T1000 (cell line): ENCODE measurements around the gene LRP1B.
A peak's percentile ranks its signal among the peaks of the same experiment; 100 is the strongest.

ENCODE experiments used
- DNase-seq: peaks from one replicate; lab custom pipeline; 2025; ENCODE audit warnings: mixed read lengths; lab: John Stamatoyannopoulos, UW

Gene LRP1B

DNA sequence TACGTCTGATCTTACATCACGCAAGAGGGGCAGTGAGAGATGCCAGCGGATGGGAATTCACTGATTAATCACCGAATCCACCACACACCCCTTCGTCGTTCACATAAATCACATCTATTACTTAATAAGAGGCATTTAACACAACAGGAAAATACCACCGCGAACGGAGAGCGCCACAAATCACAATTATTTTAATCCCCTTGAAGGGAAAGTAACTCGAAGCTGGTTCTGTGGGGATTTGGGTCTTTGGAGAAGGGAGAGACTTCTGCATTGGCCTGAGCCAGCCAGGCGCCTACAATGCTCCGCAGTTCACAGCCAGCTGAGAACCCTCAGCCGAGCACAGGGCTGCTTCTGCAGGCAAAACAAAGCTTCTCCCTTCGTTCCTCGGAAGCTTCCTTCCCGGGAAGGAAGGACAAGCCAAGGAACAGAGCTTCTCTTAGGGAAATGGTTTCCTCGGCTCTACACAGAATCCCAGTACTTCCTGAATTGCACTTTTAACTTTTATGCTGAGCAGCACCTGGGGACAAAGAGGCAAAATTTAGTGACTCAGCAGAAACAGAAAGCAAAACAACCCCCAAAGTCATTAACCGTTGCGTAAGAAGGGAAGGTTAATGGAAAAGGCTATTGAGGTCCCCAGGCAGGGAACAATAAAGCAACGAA lies at the start of gene LRP1B:
LRP1B (minus strand) TSS at position 7 of the 660 bp plus-strand sequence. CDS start 287 bp downstream, outside the sequence.
- peak; percentile 23 for DNase-seq

DNA sequence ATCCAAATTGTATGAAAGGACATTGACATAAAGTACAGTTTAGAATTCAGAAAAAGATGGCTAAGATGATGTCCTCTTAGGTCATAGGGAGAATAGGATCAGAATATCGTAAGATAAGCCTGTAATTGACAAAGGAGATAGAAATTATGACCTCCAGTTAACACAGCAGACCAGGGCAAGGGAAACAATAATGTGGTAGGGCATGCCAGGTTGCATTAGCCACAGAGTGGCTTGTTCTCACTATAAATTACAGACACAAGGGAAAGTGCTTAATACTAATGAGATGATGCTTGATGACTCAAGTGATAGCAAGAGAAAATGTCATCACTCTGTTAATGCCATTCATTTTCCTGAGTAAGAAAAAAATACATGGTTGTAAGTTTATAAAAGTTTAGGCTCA lies 48.9 kb upstream of the LRP1B start:
- DNase-seq = no peak

DNA sequence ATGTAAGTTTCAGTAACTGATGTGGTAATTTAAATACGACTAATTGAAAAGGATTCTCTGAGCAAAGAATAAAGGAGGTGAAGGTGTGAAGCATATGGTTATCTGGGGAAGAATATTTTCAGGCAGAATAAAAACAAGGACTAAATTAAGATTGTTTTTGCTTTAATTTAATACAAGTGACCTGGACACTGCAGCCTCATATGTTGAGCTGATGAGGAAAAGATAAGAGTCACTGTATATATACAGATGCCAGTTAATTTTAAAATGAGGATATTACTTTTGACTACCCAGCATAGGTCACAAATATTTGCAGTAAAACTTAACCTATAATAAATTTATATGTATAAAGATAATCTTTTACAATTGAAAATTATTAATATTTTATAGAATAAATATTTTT lies 47.8 kb upstream of the LRP1B start:
- no peak for DNase-seq

DNA sequence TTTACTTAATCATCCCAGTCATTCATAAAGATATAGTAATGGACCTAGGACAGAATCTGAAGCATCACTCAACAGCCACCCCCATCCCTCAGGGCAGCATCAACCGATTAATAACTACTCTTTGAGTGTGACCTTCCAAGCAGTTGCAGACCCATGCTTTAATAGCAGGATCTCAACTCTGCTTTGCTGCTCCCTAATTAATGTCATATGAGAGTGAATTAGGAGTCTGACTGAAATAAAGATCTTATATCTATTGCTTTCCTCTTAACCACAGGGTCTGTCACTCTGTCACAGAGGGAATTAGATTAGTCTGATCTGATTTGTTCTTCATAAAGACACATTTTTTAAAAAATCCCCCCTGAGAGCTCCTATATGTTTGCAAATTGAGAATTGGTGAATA lies 46.1 kb upstream of the LRP1B start:
- no peak for DNase-seq

DNA sequence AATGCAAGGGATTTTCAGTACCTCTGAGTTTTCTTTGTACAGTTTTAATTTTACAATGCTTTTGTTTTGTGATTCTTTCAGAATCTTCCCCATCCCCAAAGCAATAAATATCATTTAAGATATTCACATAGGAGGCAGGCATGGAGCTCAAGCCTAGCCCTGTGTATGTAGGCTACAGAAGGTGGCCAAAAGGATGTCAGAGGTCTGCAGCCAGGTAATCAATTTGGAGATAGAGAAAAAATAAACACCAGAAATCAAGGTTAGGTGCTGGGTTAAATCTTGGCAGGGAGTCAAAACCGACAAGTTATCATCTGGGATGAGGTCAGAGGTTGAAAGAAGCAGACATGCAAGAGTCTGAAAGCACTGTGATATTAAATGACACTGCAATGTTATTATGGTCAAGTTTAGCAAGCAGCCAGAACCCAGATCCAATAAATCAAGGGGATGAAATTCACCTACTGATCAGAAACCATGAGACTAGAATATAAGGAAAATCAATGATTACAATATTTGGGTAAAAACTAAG lies 45.1 kb upstream of the LRP1B start:
- DNase-seq = no peak

DNA sequence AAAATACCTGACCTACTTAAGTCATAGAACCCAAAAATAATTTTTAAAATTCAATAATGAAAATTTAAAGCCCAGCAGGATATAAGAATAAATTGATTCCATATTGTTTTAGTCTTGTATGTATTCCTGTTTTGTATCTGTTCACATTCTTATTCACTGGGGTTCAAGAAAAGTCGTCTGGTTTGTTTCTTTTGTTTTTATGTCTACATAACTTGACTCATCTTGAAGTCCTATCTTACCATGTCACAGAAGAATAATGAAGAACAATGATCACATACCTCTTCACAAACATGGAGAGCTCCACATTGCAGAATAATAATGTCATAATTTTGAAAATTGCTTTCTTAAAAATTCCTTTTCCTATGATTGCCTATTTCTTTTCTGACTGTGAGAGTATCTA lies 43.4 kb upstream of the LRP1B start:
- DNase-seq = no peak

DNA sequence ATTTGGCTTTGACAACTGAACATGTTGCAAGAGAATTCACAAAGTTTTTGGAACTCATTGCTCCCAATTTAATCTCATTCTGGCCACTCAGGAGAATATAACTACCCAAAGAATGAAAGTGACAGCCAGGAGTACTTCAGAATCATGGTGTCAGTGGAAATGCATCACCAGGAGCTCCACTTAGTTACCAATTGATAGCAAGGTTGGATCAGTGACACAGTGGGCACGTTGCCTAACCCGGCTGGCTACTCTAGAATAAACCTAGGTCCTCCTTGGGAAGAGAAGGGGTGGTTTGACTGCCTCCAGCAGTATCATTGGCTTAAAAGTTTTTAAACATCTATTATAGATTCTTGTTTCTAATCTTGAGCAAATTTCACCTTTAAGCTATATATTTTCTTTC lies 40.0 kb upstream of the LRP1B start:
- DNase-seq = no peak

DNA sequence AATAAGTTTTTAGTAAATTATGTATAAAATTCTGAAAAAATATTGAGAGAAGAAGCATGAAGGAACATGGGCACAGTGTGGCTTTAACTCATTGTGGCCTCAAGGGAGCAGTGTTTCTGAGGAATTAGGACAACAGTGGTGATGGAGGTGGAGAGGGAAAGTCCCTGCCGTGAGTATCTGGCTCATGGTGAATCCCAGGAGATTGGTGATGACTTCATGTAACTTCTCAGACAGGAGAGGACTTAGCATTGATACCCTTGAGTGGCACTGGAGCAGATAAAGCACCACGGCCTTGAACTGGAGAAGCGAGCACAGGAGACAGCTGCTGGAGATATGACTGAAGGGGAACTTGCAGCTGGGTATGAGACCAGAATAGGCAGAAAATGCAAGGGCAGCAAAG lies 35.0 kb upstream of the LRP1B start:
- DNase-seq = peak; percentile 47

DNA sequence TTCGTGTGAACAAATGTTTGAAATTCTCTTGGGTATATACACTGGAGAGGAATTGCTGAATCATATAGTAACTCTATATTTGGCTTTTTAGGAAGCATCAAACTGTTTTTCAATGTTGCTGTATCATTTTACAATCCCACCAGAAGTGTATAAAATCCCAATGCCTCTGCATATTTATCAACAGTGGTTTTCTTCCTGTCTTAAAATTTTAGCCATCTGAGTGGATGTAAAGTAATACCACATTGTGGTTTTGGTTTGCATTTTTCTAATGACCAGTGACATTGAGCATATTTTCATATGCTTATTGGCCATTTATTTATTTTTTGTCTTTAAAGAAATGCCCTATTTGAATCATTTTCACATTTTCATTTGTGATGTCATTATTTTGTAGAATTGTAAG lies 22.8 kb upstream of the LRP1B start:
- no peak for DNase-seq

DNA sequence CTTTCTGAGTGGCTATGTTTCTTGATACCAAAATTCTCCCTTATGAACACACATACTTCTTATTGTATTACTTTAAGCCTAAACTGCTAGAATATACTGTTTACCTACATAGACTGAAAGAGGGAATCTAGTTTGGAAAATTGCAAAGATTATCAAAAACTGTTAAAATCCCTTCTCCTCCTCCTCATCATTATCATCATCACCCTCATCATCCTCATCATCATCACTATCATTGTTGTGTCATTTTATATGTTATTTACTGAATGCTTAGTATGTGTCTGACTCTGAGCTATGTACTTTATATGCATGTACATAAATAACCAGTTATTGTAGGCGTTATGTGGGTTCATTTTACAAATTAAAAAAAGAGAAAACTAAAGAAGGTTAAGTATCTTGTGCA lies 19.6 kb upstream of the LRP1B start:
- DNase-seq = no peak

DNA sequence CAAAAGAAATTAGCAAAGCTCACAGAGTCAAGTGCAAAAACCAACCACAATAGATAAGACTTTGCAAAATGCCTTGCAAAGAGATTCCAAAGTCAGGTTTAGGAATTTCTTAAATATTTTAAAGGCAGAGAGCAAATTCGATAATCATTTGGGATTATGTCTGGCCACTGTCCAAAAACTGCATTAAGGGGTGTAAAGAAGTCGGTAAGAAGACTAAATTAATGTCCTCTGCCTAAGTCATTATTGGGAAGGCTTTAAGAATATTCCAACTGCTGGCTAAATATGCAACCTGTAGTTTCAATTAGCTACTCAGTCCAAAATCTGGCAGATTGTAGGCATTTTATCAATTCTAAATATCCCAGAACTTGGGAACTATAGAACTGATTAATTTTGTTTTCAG lies 13.7 kb upstream of the LRP1B start:
- no peak for DNase-seq

DNA sequence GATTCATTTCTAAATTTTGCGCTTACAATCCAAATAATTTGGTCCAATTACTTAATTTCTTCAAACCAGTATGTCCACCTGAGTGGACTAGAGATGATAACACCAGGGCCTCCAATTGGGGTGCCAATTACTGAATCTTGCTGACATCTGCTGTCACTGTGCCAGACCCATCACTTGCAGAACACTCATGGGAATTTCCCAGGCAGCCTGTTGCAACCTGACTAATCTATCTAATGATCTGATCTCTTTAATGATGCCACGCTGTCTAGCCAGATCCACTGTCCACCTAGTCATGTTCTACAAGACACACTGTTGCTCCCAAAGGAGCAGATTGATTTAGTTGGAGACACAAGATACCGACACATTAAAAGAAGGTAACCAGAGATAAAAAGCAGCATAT lies 11.8 kb upstream of the LRP1B start:
- no peak for DNase-seq

DNA sequence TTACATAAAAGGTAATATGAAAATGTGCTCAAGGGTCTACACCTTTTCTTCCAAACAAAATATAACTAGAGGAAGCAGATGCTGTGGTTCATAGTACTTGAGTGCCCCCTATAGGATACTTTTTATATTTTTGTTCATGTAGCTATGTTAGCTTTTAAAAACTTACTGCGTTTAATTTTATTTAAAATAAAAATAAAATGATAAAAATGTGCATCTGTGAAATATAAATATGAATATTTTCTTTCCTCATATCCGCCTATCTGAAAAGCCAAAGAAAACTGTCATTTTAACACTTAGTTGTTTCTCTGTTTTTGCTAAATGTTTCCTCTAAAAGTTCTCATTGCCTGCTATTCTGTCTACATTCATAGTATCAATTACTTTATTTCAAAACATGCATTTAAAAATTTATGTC lies 9.6 kb upstream of the LRP1B start:
- no peak for DNase-seq

DNA sequence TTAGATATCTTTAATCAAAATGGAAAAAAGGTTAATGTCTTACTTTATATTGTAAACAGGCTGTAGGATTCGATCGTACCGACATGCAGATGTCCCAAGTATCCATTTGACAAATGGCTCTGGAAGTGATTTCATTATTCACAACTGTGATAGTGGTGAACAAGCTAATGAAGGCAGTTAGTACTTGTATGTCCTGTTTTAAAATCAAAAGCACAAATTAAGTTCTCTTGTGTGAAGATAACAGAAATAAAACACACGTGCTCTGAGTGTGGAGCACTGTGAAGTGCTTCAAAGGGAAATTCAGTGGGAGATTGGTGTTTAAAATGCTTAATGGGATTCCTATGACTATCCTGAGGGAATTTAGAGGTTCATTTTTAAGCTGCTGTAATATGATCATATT lies 8.6 kb upstream of the LRP1B start:
- DNase-seq = no peak

DNA sequence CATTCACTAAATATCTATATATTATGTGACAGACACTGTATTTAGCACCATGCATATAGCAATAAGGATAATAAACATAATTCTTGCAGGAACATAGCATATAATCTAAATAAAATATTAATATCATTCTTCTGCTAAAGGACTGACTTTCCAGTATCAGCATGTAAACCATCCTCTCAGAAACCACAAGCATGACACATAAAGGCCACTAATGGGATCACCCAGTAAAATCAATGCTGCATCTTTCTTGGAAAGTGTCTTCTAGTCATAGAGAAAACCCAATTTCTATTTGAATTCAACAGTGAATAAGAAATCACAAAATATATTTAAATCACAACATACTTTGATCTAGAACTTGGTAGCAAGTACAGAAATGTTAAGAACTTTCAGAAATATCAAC lies 5.8 kb upstream of the LRP1B start:
- no peak for DNase-seq

DNA sequence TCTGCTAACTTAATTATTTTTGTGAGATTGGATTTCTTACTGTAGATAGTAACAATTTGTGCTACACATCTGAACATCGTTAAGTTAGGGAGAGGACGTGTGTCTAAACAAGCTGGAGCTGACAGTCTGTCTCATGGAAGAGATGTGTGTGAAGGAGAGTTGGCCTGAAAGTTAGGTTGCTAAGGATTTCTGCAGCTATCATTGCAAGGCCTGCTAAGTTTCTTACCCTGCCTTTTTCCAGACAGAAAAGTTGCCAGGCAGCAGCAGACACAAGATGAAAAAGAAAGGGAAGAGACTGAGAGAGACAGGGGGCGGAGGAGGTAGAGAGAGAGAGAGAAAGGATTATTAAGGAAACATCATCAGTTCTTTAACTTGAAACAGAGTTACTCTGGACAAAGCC lies 4.1 kb upstream of the LRP1B start:
- DNase-seq = no peak

DNA sequence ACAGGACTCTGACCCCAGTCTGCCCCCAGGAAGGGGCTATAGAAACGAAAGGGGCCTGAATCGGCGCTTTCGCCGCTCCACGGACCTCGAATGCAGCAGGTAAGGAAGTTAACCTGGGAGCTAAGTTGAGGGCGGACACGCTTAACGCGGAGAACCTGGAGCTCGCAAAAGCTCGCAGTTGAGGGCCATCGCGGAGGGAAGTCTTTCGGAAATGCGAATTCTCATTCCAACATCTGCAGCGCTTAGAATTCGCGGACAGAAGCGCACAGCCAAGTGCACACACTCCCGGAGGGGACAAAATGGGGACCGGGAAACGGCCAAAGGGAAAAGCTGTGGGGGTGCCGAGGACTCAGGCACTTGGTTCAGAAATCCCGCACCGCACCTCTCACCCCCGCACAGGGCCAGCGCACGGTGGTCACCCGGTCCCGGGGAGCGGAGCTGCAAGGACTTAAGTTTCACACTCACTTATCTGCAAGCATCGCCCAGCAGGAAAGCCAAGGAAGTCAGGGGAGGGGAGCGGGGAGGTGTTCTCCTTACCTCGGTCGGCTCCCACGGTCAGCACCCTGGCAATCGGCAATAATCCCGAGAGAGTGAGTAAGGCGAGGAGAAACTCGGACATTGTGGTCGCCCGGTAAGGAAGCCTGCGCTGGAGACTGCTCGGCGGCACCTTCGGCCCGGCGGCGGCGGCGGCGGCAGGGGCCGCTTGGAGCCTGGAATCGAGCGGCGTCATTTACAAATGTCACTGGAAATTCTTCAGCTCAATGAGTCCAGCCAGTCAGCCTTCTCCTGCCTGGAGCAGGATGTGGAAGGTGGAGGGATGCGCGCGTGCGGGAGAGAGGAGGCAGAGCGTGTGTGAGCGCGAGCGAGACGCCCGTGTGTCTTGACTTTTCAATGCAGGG lies 456 bp downstream of the LRP1B start:
- DNase-seq = peak; percentile 56

DNA sequence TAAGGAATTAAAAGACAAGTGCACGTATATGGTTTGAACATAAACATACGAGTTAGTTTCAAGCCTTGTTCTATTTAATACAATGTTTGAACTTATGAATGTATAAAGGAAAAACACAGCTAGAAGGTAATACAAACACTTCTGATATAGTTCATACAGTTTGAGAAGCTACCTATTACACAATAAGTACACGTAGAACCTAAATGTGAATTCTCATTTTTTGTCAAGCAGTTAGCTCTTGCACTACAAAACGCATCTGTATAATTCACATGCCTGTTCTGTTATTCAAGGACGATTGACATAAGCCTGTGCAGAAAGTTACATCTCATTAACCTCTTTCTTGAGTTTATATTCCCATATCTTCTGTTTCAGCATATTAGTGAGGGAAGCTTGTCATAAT lies 2.7 kb downstream of the LRP1B start:
- DNase-seq = no peak

DNA sequence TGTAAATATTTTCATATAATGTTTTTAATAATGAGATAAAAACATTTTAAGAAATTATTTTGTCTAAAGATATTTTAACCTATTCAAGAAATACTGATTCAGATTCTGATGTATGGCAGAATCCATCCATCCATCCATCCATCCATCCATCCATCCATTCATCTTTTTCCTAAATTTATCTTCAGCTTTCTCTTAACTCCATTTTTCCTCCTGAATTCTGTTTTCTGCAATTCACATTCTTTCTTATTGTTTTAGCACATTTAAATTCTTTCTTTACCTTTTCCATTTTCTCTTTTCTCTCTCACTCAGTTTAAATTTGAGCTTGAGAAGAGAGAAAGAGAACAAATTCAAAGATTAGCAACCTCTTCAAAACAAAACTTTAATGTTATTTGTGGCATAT lies 3.6 kb downstream of the LRP1B start:
- no peak for DNase-seq

DNA sequence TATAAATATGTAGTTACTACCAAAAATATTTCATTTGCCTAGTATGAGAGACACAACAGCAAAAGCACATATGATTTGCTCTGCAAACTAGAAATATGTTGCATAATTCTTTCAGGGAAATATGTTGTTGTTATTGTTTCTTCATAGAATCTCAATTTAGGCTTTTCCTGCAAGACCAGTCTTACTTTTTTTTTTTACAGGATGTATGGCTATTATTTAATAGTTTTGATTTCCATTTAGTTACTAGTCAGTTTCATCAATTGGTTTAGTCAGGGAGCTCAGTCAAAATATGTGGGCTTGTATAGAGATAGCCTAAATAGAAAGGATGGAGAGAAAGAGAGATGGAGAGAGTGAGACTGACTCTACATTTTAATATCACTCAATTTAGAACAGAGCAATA lies 6.1 kb downstream of the LRP1B start:
- no peak for DNase-seq

DNA sequence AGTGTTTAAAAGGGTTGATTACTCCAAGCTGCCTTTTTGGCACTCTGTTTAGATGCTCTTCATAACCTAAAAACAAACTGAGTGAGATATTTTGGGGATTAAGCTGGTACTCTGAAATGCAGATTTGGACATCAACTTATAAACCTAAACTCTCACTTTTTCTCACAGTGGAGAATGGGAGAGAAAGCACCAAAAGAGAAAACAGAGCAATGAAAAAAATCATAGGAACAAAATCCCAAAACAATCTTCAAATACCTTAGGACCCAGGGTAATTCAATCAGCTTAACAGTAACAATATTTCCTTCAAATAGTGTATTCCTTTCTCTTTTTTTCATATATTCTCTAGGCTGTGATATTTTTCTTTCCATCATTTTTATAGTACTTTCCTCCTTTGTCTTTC lies 11.5 kb downstream of the LRP1B start:
- no peak for DNase-seq

DNA sequence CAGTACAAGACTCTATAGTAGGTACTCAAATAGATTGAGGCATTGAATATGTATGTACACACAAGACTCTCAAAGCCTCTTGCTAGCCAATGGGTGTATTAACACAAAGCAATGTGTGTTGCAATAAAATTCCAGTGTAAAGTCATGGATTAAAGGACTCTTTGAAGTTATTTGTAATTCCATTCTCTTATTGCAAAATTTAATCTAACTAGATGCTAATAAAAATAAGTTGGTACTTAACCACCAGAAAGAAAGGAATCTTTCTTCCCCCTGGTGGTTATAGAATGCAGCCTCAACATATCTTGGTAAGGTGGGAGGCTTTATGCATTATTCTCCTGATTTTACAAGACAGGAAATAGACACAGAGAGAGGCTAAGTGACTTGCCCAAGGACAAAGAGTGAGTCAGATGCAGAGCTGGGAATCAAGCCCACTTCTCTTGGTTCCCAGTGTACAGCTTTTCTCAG lies 18.0 kb downstream of the LRP1B start:
- DNase-seq = peak; percentile 47

DNA sequence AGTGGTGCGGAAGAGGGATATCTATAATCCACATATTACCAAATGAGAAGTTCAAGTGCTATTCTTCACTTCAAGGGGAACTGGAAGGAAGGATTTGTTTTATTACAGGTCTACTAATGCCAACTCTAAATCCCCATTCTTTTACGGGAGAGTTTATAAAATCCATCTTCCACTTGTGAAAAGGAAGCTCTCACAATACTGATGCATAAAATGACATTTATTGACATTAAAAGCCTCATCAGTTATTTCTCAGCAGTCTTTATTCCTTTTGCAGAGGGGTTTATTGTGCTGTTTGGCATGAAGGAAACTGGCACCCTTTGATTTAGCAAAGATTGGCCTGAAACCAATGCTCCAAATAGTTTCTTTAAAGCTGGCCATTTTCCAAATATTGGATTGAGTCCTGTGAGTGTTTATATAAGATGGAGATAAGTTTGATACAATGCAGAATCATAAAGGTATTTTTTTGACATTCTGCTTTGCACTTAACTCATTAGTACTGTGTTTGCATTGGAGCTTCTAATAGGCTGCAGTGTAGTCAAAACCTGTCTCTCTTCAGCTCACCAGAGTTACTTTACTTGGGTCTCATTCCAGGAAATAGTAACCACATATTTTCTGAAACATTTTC lies 26.6 kb downstream of the LRP1B start:
- DNase-seq = no peak
